Ishikawa (cell line): ENCODE data around the gene XBP1.

Experiments used
- CEBPB ChIP-seq: IDR thresholded peaks from 2 replicates; pipeline ENCODE4 v1.6.1; 2012
- EGR1 ChIP-seq: IDR thresholded peaks from 2 replicates; pipeline ENCODE4 v1.6.1; 2012
- EP300 ChIP-seq: IDR thresholded peaks from 2 replicates; pipeline ENCODE4 v1.6.1; 2012; ENCODE audit warnings: borderline replicate concordance
- FOXM1 ChIP-seq: IDR thresholded peaks from 2 replicates; pipeline ENCODE4 v1.6.1; 2012; ENCODE audit warnings: low read depth, borderline replicate concordance
- MAX ChIP-seq: IDR thresholded peaks from 2 replicates; pipeline ENCODE4 v1.6.1; 2012
- NFIC ChIP-seq: IDR thresholded peaks from 2 replicates; pipeline ENCODE4 v1.6.1; 2012
- RAD21 ChIP-seq: IDR thresholded peaks from 2 replicates; pipeline ENCODE4 v1.6.1; 2012; ENCODE audit warnings: low read depth
- TAF1 ChIP-seq: IDR thresholded peaks from 2 replicates; pipeline ENCODE4 v1.6.1; 2012; ENCODE audit warnings: low read depth, mild to moderate bottlenecking
- TEAD4 ChIP-seq: IDR thresholded peaks from 2 replicates; pipeline ENCODE4 v1.6.1; 2012
- YY1 ChIP-seq: IDR thresholded peaks from 2 replicates; pipeline ENCODE4 v1.6.1; 2012; ENCODE audit warnings: low read depth
- TF ChIP-seq, protein P1 (sequence below): IDR thresholded peaks from 2 replicates; pipeline ENCODE4 v1.6.1; 2012; ENCODE audit warnings: low read depth, mild to moderate bottlenecking
- TF ChIP-seq, protein P2 (sequence below): IDR thresholded peaks from 2 replicates; pipeline ENCODE4 v1.6.1; 2012

GRCh38 chr22:28841111-28841510 is 40.7 kb upstream of the XBP1 start:
- TF ChIP-seq EP300 (no peak), CEBPB (no peak), MAX (no peak), NFIC (no peak), RAD21 (no peak), TEAD4 (no peak), TAF1 (no peak), EGR1 (no peak), FOXM1 (no peak), YY1 (no peak)
- TF ChIP-seq, protein P1, sequence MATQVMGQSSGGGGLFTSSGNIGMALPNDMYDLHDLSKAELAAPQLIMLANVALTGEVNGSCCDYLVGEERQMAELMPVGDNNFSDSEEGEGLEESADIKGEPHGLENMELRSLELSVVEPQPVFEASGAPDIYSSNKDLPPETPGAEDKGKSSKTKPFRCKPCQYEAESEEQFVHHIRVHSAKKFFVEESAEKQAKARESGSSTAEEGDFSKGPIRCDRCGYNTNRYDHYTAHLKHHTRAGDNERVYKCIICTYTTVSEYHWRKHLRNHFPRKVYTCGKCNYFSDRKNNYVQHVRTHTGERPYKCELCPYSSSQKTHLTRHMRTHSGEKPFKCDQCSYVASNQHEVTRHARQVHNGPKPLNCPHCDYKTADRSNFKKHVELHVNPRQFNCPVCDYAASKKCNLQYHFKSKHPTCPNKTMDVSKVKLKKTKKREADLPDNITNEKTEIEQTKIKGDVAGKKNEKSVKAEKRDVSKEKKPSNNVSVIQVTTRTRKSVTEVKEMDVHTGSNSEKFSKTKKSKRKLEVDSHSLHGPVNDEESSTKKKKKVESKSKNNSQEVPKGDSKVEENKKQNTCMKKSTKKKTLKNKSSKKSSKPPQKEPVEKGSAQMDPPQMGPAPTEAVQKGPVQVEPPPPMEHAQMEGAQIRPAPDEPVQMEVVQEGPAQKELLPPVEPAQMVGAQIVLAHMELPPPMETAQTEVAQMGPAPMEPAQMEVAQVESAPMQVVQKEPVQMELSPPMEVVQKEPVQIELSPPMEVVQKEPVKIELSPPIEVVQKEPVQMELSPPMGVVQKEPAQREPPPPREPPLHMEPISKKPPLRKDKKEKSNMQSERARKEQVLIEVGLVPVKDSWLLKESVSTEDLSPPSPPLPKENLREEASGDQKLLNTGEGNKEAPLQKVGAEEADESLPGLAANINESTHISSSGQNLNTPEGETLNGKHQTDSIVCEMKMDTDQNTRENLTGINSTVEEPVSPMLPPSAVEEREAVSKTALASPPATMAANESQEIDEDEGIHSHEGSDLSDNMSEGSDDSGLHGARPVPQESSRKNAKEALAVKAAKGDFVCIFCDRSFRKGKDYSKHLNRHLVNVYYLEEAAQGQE: no peak
- TF ChIP-seq, protein P2, sequence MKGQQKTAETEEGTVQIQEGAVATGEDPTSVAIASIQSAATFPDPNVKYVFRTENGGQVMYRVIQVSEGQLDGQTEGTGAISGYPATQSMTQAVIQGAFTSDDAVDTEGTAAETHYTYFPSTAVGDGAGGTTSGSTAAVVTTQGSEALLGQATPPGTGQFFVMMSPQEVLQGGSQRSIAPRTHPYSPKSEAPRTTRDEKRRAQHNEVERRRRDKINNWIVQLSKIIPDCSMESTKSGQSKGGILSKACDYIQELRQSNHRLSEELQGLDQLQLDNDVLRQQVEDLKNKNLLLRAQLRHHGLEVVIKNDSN: no peak
